HFFc6 (cell line): ENCODE measurements around the gene SLCO2A1. TPM values are rescaled to one million over a fixed set of nuclear protein-coding genes. Genes with fewer than 3 reads are reported as not detected.

Experiments
- DNase-seq: peaks from one replicate; pipeline ENCODE4 v3.0.0-alpha.2; 2018
- H3K27ac Mint-ChIP-seq: 2 replicates; pipeline ENCODE4 v1.8.0; 2020; ENCODE audit warnings: mild to moderate bottlenecking, mixed read lengths
- H3K27me3 Mint-ChIP-seq: 2 replicates; pipeline ENCODE4 v1.8.0; 2021; ENCODE audit warnings: mild to moderate bottlenecking, moderate library complexity, mixed read lengths; ENCODE audit not compliant: insufficient read depth
- H3K36me3 Mint-ChIP-seq: 2 replicates; pipeline ENCODE4 v1.8.0; 2021; ENCODE audit warnings: low read depth, mixed read lengths
- H3K4me1 Mint-ChIP-seq: 2 replicates; pipeline ENCODE4 v1.8.0; 2020; ENCODE audit warnings: low read depth, mixed read lengths
- H3K4me3 Mint-ChIP-seq: 2 replicates; pipeline ENCODE4 v1.8.0; 2020; ENCODE audit warnings: mild to moderate bottlenecking, moderate library complexity, mixed read lengths
- H3K9me3 Mint-ChIP-seq: 2 replicates; pipeline ENCODE4 v1.8.0; 2020; ENCODE audit warnings: mild to moderate bottlenecking, mixed read lengths
- CTCF ChIP-seq: fragments of 200-600 bp; sonication (generic); IDR thresholded peaks from 2 replicates; pipeline ENCODE4 v1.5.0; 2021; ENCODE audit warnings: antibody characterized with exemption, mild to moderate bottlenecking
- long read RNA-seq: library from polyadenylated mRNA; unstranded; transcript quantifications from one replicate; pipeline ENCODE4 v2.0.0, GENCODE V29; 2019
- total RNA-seq, 6 experiments: library from RNA; stranded (reverse); fragmentation: NEBNext Ultra II Directional; extraction: Animal tissue kit (Norgen Biotek cat#: 25700); gene quantifications; 2 replicates in 1 of 6; 3 replicates in 5 of 6; pipeline ENCODE4 v1.2.3, GENCODE V29; 2021

SLCO2A1 gene
- under 1 TPM in 2 of 6 experiments, not detected in 4; 0.13 to 0.17 TPM for total RNA-seq
- long read RNA-seq, result 0 reads

- no peak for TF ChIP-seq CTCF
- no peak for DNase-seq
- H3K4me1 Mint-ChIP-seq, result peaks cover 22% of the 10 kb centered on the region
- H3K36me3 Mint-ChIP-seq, result no peaks in the 10 kb centered on the region
- H3K9me3 Mint-ChIP-seq, result no peaks in the 10 kb centered on the region
- no peak within 1 kb of the TSS for H3K27ac Mint-ChIP-seq
- H3K27me3 Mint-ChIP-seq, result peaks cover 24% of the 10 kb centered on the region
- peak within 1 kb of the TSS; percentile 87 for H3K4me3 Mint-ChIP-seq
These were observed at the start of gene SLCO2A1 for GRCh38 chr3:134029734-134030378. SLCO2A1 (minus strand) TSS chr3:134029925; CDS start chr3:134029802, 123 bp downstream.

- TF ChIP-seq CTCF, result no peak
- Mint-ChIP-seq H3K36me3 (no peaks in the 10 kb centered on the region; the same call in 1 of the 2 replicates), H3K27me3 (peaks cover 7% of the 10 kb centered on the region), H3K4me1 (peaks cover 28% of the 10 kb centered on the region; the same call in 1 of the 2 replicates), H3K4me3 (no peak overlapping the region), H3K9me3 (peaks cover 14% of the 10 kb centered on the region), H3K27ac (no peak overlapping the region)
- DNase-seq, result no peak
These were observed 49.4 kb upstream of the SLCO2A1 start for GRCh38 chr3:134079111-134079547.

GRCh38 chr3:134078169-134078831, 48.6 kb upstream of the SLCO2A1 start:
- Mint-ChIP-seq H3K27ac (no peak overlapping the region; the same call in 1 of the 2 replicates), H3K9me3 (peaks cover 14% of the 10 kb centered on the region), H3K27me3 (peaks cover 7% of the 10 kb centered on the region), H3K4me3 (no peak overlapping the region), H3K4me1 (peaks cover 26% of the 10 kb centered on the region; the same call in 1 of the 2 replicates), H3K36me3 (no peaks in the 10 kb centered on the region; the same call in 1 of the 2 replicates)
- no peak for DNase-seq
- TF ChIP-seq CTCF, result no peak

- peaks cover 21% of the 10 kb centered on the region; the same call in 1 of the 2 replicates for H3K4me1 Mint-ChIP-seq
- H3K27ac Mint-ChIP-seq, result no peak overlapping the region; the same call in 1 of the 2 replicates
- no peak overlapping the region for H3K4me3 Mint-ChIP-seq
- no peak for DNase-seq
- peaks cover 7% of the 10 kb centered on the region for H3K27me3 Mint-ChIP-seq
- TF ChIP-seq CTCF, result no peak
- peaks cover 14% of the 10 kb centered on the region for H3K9me3 Mint-ChIP-seq
- no peaks in the 10 kb centered on the region; the same call in 1 of the 2 replicates for H3K36me3 Mint-ChIP-seq
These were observed 48.0 kb upstream of the SLCO2A1 start for GRCh38 chr3:134077649-134078161.

- Mint-ChIP-seq H3K27ac (no peak overlapping the region), H3K27me3 (peaks cover 7% of the 10 kb centered on the region), H3K4me3 (no peak overlapping the region), H3K9me3 (peaks cover 14% of the 10 kb centered on the region), H3K36me3 (no peaks in the 10 kb centered on the region; the same call in 1 of the 2 replicates), H3K4me1 (peaks cover 20% of the 10 kb centered on the region; the same call in 1 of the 2 replicates)
- no peak for DNase-seq
- no peak for TF ChIP-seq CTCF
These were observed 47.1 kb upstream of the SLCO2A1 start for GRCh38 chr3:134076851-134077250.
